ENCODE results near the gene ATXN1.
"Not testable (repeated sequence)": the region's sequence is repeated elsewhere in the genome, so short reads cannot be mapped to it uniquely, and the experiment has no call there.

The ATXN1 gene

GRCh38 chr6:16468991-16469615 is 292.2 kb downstream of the ATXN1 start:
- no peak for FAIRE-seq

GRCh38 chr6:16466800-16467553 is 294.3 kb downstream of the ATXN1 start:
- FAIRE-seq, result no peak

- FAIRE-seq, result no peak
Measured at GRCh38 chr6:16464045-16464444, 297.2 kb downstream of the ATXN1 start.

GRCh38 chr6:16463246-16463645 is 298.0 kb downstream of the ATXN1 start:
- not testable (repeated sequence) for FAIRE-seq

- FAIRE-seq, result no peak
Measured at GRCh38 chr6:16461491-16461890, 299.8 kb downstream of the ATXN1 start.

- not testable (repeated sequence) for FAIRE-seq
Measured at GRCh38 chr6:16459472-16459871, 301.8 kb downstream of the ATXN1 start.

- no peak for FAIRE-seq
Measured at GRCh38 chr6:16452348-16452747, 308.9 kb downstream of the ATXN1 start.

GRCh38 chr6:16450821-16451220 is 310.4 kb downstream of the ATXN1 start:
- FAIRE-seq, result no peak

- no peak for FAIRE-seq
Measured at GRCh38 chr6:16450285-16450684, 311.0 kb downstream of the ATXN1 start.

GRCh38 chr6:16446273-16446672 is 315.0 kb downstream of the ATXN1 start:
- no peak for FAIRE-seq

GRCh38 chr6:16442031-16442430 is 319.2 kb downstream of the ATXN1 start:
- FAIRE-seq, result no peak

- FAIRE-seq, result no peak
Measured at GRCh38 chr6:16441262-16441661, 320.0 kb downstream of the ATXN1 start.

GRCh38 chr6:16440636-16441212 is 320.5 kb downstream of the ATXN1 start:
- no peak for FAIRE-seq

GRCh38 chr6:16438718-16439591 is 322.3 kb downstream of the ATXN1 start:
- no peak for FAIRE-seq

GRCh38 chr6:16437984-16438383 is 323.3 kb downstream of the ATXN1 start:
- FAIRE-seq, result no peak

- FAIRE-seq, result no peak
Measured at GRCh38 chr6:16437095-16437494, 324.2 kb downstream of the ATXN1 start.

- no peak for FAIRE-seq
Measured at GRCh38 chr6:16436550-16436949, 324.7 kb downstream of the ATXN1 start.

GRCh38 chr6:16434885-16435284 is 326.4 kb downstream of the ATXN1 start:
- FAIRE-seq, result no peak

GRCh38 chr6:16433338-16433890 is 327.8 kb downstream of the ATXN1 start:
- FAIRE-seq, result no peak

- no peak for FAIRE-seq
Measured at GRCh38 chr6:16432075-16433032, 328.9 kb downstream of the ATXN1 start.

GRCh38 chr6:16431106-16431505 is 330.2 kb downstream of the ATXN1 start:
- FAIRE-seq, result no peak
